Mucosa of descending colon (tissue), 3 donors: ENCODE measurements around the gene TANC1. TPM values are rescaled to one million over a fixed set of nuclear protein-coding genes. Genes with fewer than 3 reads are reported as not detected.
A peak's percentile ranks its signal among the peaks of the same experiment; 100 is the strongest.

ENCODE experiments used
- ATAC-seq: fragments of 200-7000 bp; cut with Tn5 transposase; one replicate; pipeline ENCODE4 v1.9.1; 2020; ENCODE audit warnings: mild to moderate bottlenecking, moderate library complexity
- DNase-seq, 3 donors: peaks; one replicate each; pipeline ENCODE4 v3.0.0-alpha.2; 2020
- H3K36me3 ChIP-seq: fragments of 200-600 bp; one replicate; pipeline ENCODE4 v1.8.0; 2021; ENCODE audit warnings: low read depth, mild to moderate bottlenecking
- H3K4me1 ChIP-seq: fragments of 200-600 bp; one replicate; pipeline ENCODE4 v1.8.0; 2021; ENCODE audit warnings: low read depth, mild to moderate bottlenecking
- H3K4me3 ChIP-seq: fragments of 200-600 bp; one replicate; pipeline ENCODE4 v1.8.0; 2021; ENCODE audit warnings: mild to moderate bottlenecking
- H3K9me3 ChIP-seq: fragments of 200-600 bp; one replicate; pipeline ENCODE4 v1.8.0; 2021; ENCODE audit warnings: mild to moderate bottlenecking
- intact Hi-C, 2 donors: fragments of 100-400 bp; cut with DNase I in 1 of 2; cut with micrococcal nuclease in 1 of 2; formaldehyde crosslinking; loops; one replicate each; pipeline versions ENCODE4 v1.11.0 to v1.11.1; 2022; cut with DNase I, micrococcal nuclease
- total RNA-seq, 3 donors: library from RNA; stranded (reverse); fragmentation: NEBNext Ultra II Directional in 2 of 3; extraction: Animal tissue kit (Norgen Biotek cat#: 25700) in 2 of 3; gene quantifications; one replicate each; pipeline versions ENCODE4 v1.2.1 to v1.2.4, GENCODE V29; 2021 to 2023
- TF ChIP-seq, protein P1 (sequence below): fragments of 200-600 bp; IDR thresholded peaks from one replicate; pipeline ENCODE4 v1.8.0; 2022; ENCODE audit warnings: antibody characterized with exemption, mild to moderate bottlenecking
- donor health status: DM: no; HTN: no; CAD: no; lungs with moderate emphysema.
- donor health status: DM: no; HTN: no; CAD: no.
- donor health status: DM: no; HTN: yes; CAD: no.

Gene TANC1
- total RNA-seq, 3 donors from 2014 or later = 30.7 to 55.5 (median 41.0) TPM

DNA sequence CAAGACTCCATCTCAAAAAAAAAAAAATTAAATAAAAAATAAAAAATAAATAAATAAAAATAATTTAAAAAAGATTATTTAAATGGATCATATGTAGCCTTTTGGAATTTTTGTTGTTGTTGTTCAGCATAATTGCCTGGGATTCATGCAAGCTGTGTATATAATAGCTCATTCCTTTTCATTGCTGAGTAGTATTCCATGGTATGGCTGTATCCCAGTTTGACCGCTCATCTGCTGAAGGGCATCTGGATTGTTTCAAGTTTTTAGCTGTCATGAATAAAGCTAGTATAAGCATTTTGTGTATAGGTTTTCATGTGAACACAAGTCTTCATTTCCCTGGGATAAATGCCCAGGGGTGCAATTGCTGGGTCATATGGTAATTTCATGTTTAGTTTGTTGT is 6.4 kb upstream of the TANC1 start:
- intact Hi-C loops = no loop called here
- H3K9me3 ChIP-seq = no peaks in the 10 kb centered on the region
- H3K4me3 ChIP-seq = no peak overlapping the region
- TF ChIP-seq, protein P1, sequence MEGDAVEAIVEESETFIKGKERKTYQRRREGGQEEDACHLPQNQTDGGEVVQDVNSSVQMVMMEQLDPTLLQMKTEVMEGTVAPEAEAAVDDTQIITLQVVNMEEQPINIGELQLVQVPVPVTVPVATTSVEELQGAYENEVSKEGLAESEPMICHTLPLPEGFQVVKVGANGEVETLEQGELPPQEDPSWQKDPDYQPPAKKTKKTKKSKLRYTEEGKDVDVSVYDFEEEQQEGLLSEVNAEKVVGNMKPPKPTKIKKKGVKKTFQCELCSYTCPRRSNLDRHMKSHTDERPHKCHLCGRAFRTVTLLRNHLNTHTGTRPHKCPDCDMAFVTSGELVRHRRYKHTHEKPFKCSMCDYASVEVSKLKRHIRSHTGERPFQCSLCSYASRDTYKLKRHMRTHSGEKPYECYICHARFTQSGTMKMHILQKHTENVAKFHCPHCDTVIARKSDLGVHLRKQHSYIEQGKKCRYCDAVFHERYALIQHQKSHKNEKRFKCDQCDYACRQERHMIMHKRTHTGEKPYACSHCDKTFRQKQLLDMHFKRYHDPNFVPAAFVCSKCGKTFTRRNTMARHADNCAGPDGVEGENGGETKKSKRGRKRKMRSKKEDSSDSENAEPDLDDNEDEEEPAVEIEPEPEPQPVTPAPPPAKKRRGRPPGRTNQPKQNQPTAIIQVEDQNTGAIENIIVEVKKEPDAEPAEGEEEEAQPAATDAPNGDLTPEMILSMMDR = no peak
- DNase-seq (no peak), ATAC-seq (no peak)
- no peaks in the 10 kb centered on the region for H3K4me1 ChIP-seq
- H3K36me3 ChIP-seq = no peaks in the 10 kb centered on the region

DNA sequence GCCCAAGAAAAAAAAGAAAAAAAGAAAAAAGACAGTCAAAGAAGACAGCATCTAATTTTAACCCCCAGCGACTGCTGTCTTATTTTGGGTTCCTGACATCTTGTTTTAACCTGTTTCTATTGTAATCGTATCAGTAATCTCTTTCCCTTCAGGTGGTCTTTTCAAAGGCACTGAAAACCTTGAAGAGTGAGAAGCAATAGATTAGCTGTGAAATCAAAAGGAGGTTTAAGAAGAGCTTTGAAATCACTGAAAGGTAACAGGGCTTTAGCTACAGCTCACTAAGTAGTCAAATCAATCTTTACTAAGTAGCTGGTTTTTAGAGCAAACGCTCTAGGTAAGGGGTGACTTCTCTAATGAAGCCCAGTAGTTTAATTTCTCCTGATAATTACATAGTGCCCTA is 5.4 kb upstream of the TANC1 start:
- no peak for DNase-seq
- TF ChIP-seq, protein P1 = no peak
- Histone ChIP-seq H3K4me3 (no peak overlapping the region), H3K9me3 (no peaks in the 10 kb centered on the region), H3K36me3 (no peaks in the 10 kb centered on the region), H3K4me1 (no peaks in the 10 kb centered on the region)
- intact Hi-C loops = no loop called here
- no peak for ATAC-seq

DNA sequence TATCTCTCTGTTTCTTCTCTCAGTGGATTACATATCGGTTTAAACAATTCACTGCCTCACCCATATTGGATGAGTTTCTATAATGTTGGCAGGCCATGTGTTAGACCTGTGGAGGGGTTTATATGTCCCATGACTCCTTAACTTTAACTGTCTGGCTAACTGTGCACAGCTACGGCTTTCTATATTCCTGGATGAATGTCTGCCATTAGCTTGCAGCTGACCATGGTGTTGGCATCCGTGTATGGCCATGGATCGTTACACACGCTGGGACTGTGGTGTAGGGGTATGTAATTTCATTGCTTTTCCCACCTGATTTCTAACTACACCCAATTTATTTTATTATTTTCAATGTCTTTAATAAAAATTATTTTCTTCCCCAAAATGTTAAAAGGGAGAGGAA is 3.3 kb upstream of the TANC1 start:
- intact Hi-C loops = no loop called here
- H3K4me1 ChIP-seq = no peaks in the 10 kb centered on the region
- no peak for ATAC-seq

DNA sequence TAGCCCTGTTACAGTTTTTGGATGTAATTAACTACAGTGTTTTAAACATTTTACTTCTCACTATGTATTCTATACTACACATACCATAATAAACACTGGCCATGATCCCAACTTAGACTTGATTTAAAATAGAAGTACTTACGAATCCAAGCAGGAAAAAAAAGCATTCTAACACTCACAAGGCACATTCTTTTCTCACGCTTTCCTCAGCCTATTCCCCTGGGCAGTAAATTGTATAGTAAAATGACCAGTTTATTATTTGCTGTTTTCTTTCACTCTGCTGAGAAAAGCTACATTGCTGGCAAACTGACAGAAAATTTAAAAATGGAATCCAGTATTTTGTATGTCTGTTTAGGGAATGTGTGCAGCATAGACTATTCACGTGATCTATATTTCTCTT is 2.8 kb upstream of the TANC1 start:
- ATAC-seq = no peak
- TF ChIP-seq, protein P1 = no peak
- no peaks in the 10 kb centered on the region for H3K9me3 ChIP-seq
- no peak overlapping the region for H3K4me3 ChIP-seq
- H3K36me3 ChIP-seq = no peaks in the 10 kb centered on the region
- no peaks in the 10 kb centered on the region for H3K4me1 ChIP-seq
- intact Hi-C loops = no loop called here
- no peak for DNase-seq

More for the DNA sequence above, 3.3 kb upstream of the TANC1 start:
- no peaks in the 10 kb centered on the region for H3K36me3 ChIP-seq
- H3K9me3 ChIP-seq = no peaks in the 10 kb centered on the region
- TF ChIP-seq, protein P1 = no peak
- DNase-seq = no peak
- no peak overlapping the region for H3K4me3 ChIP-seq

DNA sequence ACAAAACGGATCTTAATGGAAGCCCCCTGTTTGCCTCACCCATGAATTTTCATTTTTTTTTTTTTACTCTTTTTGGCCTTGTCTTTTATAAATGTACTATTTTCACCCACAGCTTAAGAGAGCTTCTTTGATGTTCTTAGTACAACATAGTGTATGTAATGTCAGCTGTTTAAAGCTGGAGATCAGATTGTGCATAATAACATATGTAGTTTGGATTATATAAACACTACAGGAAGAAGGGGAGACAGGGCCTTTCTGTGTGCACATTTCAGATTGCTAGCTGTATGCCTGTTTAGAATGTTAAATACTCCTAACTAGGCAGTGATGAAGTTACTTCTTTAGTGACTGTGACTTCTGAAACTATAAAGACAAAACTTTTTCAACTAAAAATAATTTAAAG is 2.1 kb upstream of the TANC1 start:
- H3K4me3 ChIP-seq = no peak overlapping the region
- DNase-seq (no peak), ATAC-seq (no peak)
- H3K9me3 ChIP-seq = no peaks in the 10 kb centered on the region
- TF ChIP-seq, protein P1 = no peak
- H3K4me1 ChIP-seq = no peaks in the 10 kb centered on the region
- intact Hi-C loops = no loop called here
- H3K36me3 ChIP-seq = no peaks in the 10 kb centered on the region

DNA sequence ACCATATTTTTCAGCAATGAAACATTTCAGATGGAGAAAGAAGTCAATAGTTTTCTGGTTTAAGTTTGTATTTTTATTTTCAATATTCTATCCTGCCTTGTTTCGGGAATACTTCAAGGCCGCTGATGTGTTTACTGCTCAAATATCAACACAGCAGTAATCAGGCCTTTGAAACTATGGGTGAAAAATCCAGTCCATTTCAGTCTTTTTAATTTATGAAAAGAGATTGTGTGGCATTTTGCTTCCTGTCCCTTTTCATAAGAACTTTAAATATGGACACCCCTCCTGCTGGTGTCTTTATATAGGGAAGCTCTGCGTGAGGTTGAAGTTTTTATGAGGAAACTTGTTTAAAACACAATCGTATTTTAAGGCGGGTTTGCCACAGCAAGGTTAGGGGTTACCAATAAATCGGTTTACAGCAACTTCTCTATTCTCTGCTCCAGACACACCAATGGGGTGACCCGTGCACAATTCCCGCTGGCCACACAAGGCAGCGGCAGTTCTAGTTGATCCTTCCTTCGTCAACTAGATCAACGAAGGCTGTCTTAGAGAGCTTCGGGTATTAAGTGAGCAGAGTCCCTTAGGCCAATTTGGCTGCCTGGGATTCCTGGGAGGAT is 1.2 kb upstream of the TANC1 start:
- TF ChIP-seq, protein P1 = no peak
- DNase-seq (peak in 2 of 3 donors; percentile 31 to 41), ATAC-seq (no peak)
- intact Hi-C loops = no loop called here
- Histone ChIP-seq H3K9me3 (no peaks in the 10 kb centered on the region), H3K4me3 (no peak overlapping the region), H3K36me3 (no peaks in the 10 kb centered on the region), H3K4me1 (no peaks in the 10 kb centered on the region)
